ENCODE results near the gene FAR1.
A peak's percentile ranks its signal among the peaks of the same experiment; 100 is the strongest.

The FAR1 gene

DNA sequence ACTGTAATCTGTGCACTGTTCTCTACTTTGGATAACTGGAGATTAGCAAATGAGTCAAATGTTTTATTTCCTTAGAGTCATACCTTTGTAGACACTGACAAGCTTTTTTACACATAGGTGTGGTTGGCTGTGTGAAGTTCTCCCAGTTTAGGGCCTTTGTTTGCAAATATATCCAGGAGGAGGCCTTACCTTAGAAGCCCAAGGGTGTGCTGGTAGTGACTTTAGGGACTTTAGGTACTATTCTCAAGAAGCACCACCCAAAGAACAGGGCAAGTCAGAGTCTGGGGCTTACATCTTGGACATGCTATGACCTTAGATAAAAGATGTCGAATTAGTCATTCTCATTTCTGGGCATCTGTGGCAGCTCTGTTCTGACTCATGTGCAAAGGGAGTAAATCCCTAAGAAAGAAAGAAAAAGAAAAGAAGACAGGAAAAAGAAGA is 4.8 kb upstream of the FAR1 start:
- peak; percentile 66 for DNase-seq (ENCODE audit: low read depth)
- no peak overlapping the region for H3K4me3 ChIP-seq (ENCODE audit: low read length)
- TF ChIP-seq, protein P1, sequence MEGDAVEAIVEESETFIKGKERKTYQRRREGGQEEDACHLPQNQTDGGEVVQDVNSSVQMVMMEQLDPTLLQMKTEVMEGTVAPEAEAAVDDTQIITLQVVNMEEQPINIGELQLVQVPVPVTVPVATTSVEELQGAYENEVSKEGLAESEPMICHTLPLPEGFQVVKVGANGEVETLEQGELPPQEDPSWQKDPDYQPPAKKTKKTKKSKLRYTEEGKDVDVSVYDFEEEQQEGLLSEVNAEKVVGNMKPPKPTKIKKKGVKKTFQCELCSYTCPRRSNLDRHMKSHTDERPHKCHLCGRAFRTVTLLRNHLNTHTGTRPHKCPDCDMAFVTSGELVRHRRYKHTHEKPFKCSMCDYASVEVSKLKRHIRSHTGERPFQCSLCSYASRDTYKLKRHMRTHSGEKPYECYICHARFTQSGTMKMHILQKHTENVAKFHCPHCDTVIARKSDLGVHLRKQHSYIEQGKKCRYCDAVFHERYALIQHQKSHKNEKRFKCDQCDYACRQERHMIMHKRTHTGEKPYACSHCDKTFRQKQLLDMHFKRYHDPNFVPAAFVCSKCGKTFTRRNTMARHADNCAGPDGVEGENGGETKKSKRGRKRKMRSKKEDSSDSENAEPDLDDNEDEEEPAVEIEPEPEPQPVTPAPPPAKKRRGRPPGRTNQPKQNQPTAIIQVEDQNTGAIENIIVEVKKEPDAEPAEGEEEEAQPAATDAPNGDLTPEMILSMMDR (IDR thresholded peaks at IDR 0.05; ENCODE audit: insufficient read depth, low read depth, low read length, missing control alignments): no peak

DNA sequence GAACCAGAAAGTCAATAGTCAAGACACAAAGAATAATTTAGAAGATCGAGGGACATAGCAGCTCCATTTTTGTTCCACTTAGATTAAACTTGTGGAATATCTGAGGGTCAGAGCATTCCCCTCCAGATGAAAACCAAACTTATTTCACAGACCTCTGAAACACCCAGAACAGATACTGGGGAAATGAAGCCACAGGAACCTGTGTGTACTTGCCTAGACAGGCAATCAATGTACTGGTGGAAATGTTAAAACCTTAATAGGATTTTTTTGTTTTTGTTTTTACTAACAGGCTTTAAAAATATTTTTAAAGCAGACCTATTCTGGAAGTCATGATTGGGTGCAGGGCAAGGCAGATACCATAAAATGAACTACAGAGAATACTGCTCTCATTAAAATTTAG is 4.1 kb upstream of the FAR1 start:
- TF ChIP-seq, protein P1 (IDR thresholded peaks at IDR 0.05; ENCODE audit: insufficient read depth, low read depth, low read length, missing control alignments): no peak
- peak; percentile 40 for DNase-seq (ENCODE audit: low read depth)
- H3K4me3 ChIP-seq (ENCODE audit: low read length): no peak overlapping the region

DNA sequence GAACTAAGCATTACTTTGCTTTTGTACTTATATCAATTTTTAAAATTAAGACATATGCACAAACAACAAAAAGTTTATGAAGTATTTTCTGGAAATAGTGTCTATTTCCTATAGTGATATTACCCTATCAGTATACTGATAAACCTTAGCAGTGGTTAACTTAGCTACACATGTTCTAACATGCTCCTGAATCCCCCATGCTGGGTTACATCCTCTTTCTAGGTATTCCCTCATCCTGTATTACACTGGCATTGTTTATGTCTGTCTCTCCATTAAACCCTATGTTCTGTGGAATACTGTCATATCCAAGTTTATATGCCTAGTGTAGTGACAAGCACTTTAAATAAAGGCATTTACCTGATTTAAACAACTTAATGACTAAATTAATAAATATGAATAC is 1.8 kb upstream of the FAR1 start:
- peak; percentile 35 for DNase-seq (ENCODE audit: low read depth)
- TF ChIP-seq, protein P1 (IDR thresholded peaks at IDR 0.05; ENCODE audit: insufficient read depth, low read depth, low read length, missing control alignments): no peak
- H3K4me3 ChIP-seq (ENCODE audit: low read length): no peak overlapping the region

DNA sequence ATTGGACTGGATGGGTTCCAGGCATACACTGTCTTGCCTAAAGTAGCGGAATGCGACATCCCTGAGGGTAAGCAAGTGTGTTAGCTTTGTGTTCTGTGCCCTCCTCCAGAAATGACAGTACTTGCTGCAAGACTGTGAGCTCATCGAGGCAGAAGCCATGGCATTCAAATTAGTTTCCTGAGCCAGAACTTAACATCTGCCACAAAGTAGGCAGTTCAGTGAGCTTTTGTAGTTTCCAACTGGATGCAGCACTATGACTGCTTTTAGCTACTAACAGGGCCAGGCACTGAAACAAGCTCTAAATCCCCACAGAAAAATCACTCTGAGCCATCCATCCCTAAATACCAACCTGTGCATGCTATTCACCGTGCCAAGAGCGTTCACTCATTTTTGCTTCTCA is 1.2 kb upstream of the FAR1 start:
- TF ChIP-seq, protein P1 (IDR thresholded peaks at IDR 0.05; ENCODE audit: insufficient read depth, low read depth, low read length, missing control alignments): no peak
- no peak overlapping the region for H3K4me3 ChIP-seq (ENCODE audit: low read length)
- DNase-seq (ENCODE audit: low read depth): peak; percentile 52

DNA sequence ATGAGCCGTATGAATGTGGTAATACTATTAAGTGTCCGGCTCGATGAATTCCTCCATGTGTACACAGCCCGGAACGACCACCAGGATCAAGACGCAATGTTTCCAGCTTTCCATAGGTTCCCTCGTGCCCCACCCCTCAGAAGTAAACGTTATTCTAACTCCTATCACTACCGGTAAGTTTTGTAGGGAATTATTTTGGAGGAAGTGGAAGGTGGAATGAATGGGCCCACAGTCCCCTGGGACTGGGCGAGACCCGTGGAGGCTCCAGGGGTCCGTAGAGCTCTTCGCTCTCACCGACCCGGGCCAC is 720 bp upstream of the FAR1 start:
- peak overlapping the region; percentile 61 for H3K4me3 ChIP-seq (ENCODE audit: low read length)
- no peak for DNase-seq (ENCODE audit: low read depth)
- TF ChIP-seq, protein P1 (IDR thresholded peaks at IDR 0.05; ENCODE audit: insufficient read depth, low read depth, low read length, missing control alignments): no peak

DNA sequence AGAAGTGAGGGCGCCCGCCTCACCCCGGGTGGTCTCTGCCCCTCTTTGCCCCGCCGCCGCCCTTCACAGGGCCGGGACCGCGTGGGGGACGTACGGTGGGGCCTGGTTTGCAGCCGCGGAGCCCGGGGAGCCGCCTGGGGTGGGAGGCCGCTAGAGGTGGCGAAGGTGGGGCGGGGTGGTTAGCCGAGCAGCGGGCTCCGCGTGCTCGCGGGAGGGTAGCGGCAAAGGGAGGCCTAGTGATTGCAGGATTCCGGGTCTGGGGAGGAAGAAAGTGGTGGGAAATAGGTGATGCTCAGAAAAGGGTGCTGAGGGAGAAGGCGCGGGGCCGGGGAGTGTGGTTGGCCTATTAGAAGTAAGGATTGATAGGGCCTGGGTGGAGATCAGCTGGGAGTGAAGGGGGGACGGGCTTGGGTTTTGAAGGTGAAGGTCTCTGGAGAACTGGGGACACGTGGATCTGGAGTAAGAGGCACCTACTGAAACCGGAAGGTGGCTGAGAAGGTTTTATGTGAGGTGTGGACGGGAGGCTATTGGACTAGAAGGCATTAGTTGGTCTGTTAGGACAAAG is 571 bp downstream of the FAR1 start:
- TF ChIP-seq, protein P1 (IDR thresholded peaks at IDR 0.05; ENCODE audit: insufficient read depth, low read depth, low read length, missing control alignments): no peak
- peak; percentile 45 for DNase-seq (ENCODE audit: low read depth)

More for the DNA sequence above, 571 bp downstream of the FAR1 start:
- H3K4me3 ChIP-seq (ENCODE audit: low read length): peak overlapping the region; percentile 76

Data from epithelial cell of esophagus (primary cell).